MM.1S (cell line): Measurements from ENCODE around the gene C1orf185.

ENCODE experiments used
- EZH2 ChIP-seq: fragments of 300-600 bp; sonication (generic); optimal IDR thresholded peaks from 2 replicates; pipeline ENCODE3; 2017; ENCODE audit warnings: low read depth, mild to moderate bottlenecking, antibody characterized with exemption, low read length, mixed read lengths
- EZH2phosphoT487 ChIP-seq: fragments of 300-600 bp; sonication (generic); IDR thresholded peaks from 2 replicates; pipeline ENCODE4 v1.6.1; 2018; ENCODE audit warnings: antibody characterized with exemption, low read length
- TF ChIP-seq, protein P1 (sequence below): fragments of 300-600 bp; sonication (generic); IDR thresholded peaks from 2 replicates; pipeline ENCODE4 v1.5.1; 2016; ENCODE audit warnings: antibody characterized with exemption, low read length, mixed read lengths

- TF ChIP-seq, protein P1, sequence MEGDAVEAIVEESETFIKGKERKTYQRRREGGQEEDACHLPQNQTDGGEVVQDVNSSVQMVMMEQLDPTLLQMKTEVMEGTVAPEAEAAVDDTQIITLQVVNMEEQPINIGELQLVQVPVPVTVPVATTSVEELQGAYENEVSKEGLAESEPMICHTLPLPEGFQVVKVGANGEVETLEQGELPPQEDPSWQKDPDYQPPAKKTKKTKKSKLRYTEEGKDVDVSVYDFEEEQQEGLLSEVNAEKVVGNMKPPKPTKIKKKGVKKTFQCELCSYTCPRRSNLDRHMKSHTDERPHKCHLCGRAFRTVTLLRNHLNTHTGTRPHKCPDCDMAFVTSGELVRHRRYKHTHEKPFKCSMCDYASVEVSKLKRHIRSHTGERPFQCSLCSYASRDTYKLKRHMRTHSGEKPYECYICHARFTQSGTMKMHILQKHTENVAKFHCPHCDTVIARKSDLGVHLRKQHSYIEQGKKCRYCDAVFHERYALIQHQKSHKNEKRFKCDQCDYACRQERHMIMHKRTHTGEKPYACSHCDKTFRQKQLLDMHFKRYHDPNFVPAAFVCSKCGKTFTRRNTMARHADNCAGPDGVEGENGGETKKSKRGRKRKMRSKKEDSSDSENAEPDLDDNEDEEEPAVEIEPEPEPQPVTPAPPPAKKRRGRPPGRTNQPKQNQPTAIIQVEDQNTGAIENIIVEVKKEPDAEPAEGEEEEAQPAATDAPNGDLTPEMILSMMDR, result no peak
- TF ChIP-seq EZH2, result no peak
- no peak for TF ChIP-seq EZH2phosphoT487
Observed at GRCh38 chr1:51063121-51063520, 38.9 kb upstream of the C1orf185 start.
